NCI-H2081 treated with DMSO at 0.1 percent for 48 hours (cell line): ENCODE measurements around the gene OR10G7.
"Not testable (repeated sequence)": the region's sequence is repeated elsewhere in the genome, so short reads cannot be mapped to it uniquely, and the experiment has no call there.

Experiments used
- DNase-seq: peaks from one replicate; lab custom pipeline; 2025; lab: John Stamatoyannopoulos, UW

The OR10G7 gene

DNA sequence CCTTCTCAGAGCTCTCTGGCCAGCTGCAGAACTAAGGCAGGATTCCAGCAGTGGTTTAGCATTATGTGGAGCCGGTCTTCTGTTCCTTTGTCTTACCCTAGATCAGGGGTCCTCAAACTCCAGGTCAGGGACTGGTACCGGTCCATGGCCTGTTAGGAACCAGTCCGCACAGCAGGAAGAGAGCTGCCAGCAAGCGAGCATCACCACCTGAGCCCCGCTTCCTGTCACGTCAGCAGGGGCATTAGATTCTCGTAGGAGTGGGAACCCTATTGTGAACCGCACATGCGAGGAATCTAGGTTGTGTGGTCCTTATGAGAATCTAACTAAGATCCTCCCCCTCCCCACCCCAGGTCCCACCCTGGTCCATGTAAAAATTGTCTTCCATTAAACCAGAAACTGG lies 1.6 kb downstream of the OR10G7 start:
- no peak for DNase-seq

DNA sequence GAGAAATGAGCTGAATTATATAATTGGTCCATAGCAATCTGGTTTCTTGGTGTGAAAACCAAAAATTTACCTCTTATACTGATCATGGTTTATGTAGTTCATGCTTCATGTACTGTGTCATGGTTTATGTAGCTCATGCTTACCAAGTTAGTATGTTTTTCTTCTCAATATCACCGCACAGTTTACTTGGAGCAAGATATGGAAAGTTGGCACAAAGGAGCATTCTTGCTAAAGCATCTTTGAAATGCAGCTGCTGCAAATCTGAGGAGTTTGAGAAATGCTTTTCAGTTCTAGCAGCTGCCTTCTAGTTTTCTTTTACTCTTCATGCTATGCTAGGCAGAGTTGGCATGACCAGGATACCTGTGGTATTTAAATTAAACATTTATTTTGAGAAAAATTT lies 4.5 kb downstream of the OR10G7 start:
- no peak for DNase-seq

DNA sequence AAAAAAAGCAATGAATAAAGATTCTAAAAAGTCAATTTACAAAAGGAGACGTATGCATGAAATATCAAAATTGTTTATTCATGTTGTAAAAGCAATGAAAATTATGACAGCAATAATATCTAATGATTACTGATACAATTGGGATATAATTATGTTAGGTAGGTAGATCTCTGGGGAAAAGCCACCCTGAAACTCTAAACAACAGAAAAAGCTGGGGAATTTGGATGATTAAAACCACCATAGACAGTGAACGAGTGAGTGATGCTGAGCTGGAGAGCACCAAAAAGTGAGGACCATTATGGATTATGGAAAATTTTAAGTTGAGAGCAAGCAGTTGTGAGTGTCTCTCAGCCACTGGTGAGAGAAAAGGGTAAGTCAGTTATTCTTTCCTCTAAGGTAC lies 14.6 kb downstream of the OR10G7 start, which contains the start of gene OR10G8:
Gene OR10G8, plus strand, starts transcription at position 301 of the 400 bp plus-strand sequence. CDS start 2,825 bp downstream, outside the sequence.
- DNase-seq = no peak

DNA sequence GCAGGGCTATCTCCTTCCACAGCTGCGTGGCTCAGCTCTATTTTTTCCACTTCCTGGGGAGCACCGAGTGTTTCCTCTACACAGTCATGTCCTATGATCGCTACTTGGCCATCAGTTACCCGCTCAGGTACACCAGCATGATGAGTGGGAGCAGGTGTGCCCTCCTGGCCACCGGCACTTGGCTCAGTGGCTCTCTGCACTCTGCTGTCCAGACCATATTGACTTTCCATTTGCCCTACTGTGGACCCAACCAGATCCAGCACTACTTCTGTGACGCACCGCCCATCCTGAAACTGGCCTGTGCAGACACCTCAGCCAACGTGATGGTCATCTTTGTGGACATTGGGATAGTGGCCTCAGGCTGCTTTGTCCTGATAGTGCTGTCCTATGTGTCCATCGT lies 25.3 kb downstream of the OR10G7 start:
- DNase-seq = not testable (repeated sequence)

DNA sequence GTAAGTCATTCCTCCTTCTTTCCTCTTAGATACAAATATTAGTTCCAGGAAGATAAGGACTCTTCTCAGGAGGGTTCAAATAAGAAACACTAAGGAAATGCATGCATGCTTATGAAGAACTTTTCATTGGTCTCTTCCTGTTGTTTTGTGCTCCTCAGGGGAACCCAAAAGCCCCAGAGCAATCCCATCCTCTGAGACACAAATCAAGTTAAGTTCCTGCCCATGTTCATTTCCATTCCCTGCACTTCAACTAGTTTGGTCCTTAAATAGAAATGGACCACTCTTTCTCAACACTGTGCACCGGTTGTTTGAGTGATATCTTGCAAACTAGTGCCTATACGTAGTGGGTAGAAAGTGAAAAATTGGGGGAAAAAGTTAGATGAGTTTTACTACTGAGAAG lies 28.4 kb downstream of the OR10G7 start, which contains the start of gene OR10G4:
Gene OR10G4, plus strand, starts transcription at position 301 of the 400 bp plus-strand sequence. CDS start 2,578 bp downstream, outside the sequence.
- DNase-seq = no peak

DNA sequence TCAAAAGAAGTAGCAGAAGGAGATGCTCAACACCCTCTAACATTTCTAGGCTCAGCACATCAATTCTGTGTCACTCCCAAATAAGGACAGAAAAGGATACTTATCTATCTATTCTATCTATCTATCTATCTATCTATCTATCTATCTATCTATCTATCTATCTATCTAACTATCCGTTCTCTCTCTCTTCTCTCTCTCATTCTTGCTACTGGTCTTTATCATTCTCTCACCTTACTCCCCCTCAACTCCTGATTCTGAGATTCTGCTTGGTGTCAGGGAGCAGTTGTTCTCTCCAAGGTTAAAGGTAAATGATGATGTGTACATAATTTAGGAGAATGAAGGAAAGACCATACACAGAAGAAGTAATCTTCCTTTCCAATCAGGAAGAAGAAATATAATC lies 46.0 kb downstream of the OR10G7 start, which contains the start of gene OR10G6:
Gene OR10G6, minus strand, starts transcription at position 43 of the 400 bp plus-strand sequence. Its CDS starts 0 bp downstream, at position 43.
- no peak for DNase-seq
